NK-92 (cell line): Measurements from ENCODE around the gene EVPL.
"Not testable (repeated sequence)": the region's sequence is repeated elsewhere in the genome, so short reads cannot be mapped to it uniquely, and the experiment has no call there.

ENCODE experiments used
- DNase-seq: peaks from one replicate; lab custom pipeline; 2025; ENCODE audit not compliant: unreplicated experiment; lab: John Stamatoyannopoulos, UW

EVPL gene

GRCh38 chr17:76048025-76048605, 21.0 kb upstream of the EVPL start:
- DNase-seq = no peak

GRCh38 chr17:76046064-76046463, 19.0 kb upstream of the EVPL start:
- no peak for DNase-seq

GRCh38 chr17:76044475-76045007, 17.4 kb upstream of the EVPL start:
- DNase-seq = not testable (repeated sequence)

- DNase-seq = not testable (repeated sequence)
Observed at GRCh38 chr17:76042868-76043267, 15.8 kb upstream of the EVPL start.

- DNase-seq = no peak
Observed at GRCh38 chr17:76040376-76040775, 13.3 kb upstream of the EVPL start.

GRCh38 chr17:76039121-76039520, 12.0 kb upstream of the EVPL start:
- no peak for DNase-seq

GRCh38 chr17:76038050-76038449, 10.9 kb upstream of the EVPL start:
- no peak for DNase-seq

- DNase-seq = no peak
Observed at GRCh38 chr17:76036497-76037261, 9.6 kb upstream of the EVPL start.

- DNase-seq = no peak
Observed at GRCh38 chr17:76034428-76035350, 7.6 kb upstream of the EVPL start.

GRCh38 chr17:76033139-76033538, 6.0 kb upstream of the EVPL start:
- DNase-seq = no peak

GRCh38 chr17:76032780-76033108, 5.6 kb upstream of the EVPL start:
- DNase-seq = no peak

GRCh38 chr17:76032073-76032779, 5.1 kb upstream of the EVPL start:
- no peak for DNase-seq

- DNase-seq = no peak
Observed at GRCh38 chr17:76026714-76027158, 370 bp downstream of the EVPL start.

- DNase-seq = no peak
Observed at GRCh38 chr17:76025294-76025693, 1.8 kb downstream of the EVPL start.

GRCh38 chr17:76024353-76024752, 2.8 kb downstream of the EVPL start:
- no peak for DNase-seq

- no peak for DNase-seq
Observed at GRCh38 chr17:76023900-76024237, 3.2 kb downstream of the EVPL start.

GRCh38 chr17:76022973-76023899, 3.9 kb downstream of the EVPL start:
- DNase-seq = no peak

GRCh38 chr17:76022285-76022684, 4.8 kb downstream of the EVPL start:
- no peak for DNase-seq

- no peak for DNase-seq
Observed at GRCh38 chr17:76019833-76020467, 7.2 kb downstream of the EVPL start.
